ENCODE measurements around the gene FAM168B.

Gene FAM168B

DNA sequence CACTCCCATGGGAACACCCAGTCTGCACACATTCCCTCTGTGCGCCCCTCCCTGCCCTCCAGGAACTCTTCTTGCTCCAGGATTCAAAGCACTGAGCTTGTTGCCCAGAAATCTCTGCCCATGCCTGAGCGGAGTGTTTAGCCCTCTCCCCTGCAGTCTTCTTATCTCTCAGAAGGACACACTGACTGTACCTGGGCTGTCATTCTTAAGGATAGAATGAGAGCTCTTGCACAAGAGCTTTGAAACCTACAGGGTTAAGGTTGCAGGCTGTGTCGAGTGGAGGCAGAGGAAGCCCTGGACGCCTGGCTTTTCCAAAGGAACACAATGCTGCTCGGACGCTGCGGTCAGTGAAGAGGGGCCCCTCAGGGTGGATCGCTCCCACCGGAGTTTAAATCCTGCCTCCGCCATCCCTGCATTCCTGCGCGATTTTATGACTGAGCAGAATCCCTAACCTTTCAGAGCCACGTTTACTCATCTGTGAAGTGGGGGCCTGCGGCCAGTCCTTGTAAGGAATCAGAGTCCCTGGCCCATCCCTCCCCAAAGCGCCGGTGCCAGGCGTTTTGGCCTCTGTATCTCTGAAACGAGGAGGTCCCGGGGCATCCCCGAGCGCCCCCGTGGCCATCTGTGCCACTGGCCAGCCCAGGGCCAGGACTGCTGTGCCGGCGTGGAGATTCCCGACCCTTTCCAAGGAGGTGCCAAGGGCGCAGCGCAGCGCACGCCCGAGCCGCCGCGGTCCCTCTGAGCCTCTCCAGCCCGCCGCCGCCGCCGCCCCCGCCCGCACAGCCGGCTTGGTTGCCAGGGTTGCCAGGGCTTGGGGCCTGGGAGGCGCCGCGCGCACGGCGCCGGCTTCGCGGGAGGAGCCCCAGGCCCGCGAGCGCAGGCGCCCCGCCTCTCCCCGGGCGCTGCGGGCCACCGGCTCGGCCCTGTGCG, 58.9 kb downstream of the FAM168B start:
- H3K4me3 ChIP-seq (replicated peaks; ENCODE audit: low read depth, low read length): peak overlapping the region; percentile 23

DNA sequence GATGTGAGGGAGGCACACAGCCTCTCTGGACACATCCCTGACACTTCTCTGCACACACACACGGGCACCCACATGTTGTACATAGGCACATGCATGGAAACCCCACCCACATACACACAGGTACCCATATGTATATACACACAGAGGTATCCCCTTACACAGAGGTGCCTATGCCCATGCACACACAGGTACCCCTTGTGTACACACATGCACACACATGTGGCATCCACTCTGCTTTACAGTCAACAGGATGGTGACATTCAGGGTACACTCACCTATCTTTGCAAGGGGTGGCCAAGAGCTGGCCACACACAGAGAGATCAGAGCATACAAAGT, 59.5 kb downstream of the FAM168B start:
- TF ChIP-seq CTCF (IDR thresholded peaks at IDR 0.05; ENCODE audit: low read depth, low read length, missing control alignments): no peak
- no peak for DNase-seq (ENCODE audit: extremely low read depth, low read depth)
- H3K4me3 ChIP-seq (replicated peaks; ENCODE audit: low read depth, low read length): no peak overlapping the region

More for the DNA sequence above, 58.9 kb downstream of the FAM168B start:
- no peak for DNase-seq (ENCODE audit: extremely low read depth, low read depth)
- TF ChIP-seq CTCF (IDR thresholded peaks at IDR 0.05; ENCODE audit: low read depth, low read length, missing control alignments): no peak

DNA sequence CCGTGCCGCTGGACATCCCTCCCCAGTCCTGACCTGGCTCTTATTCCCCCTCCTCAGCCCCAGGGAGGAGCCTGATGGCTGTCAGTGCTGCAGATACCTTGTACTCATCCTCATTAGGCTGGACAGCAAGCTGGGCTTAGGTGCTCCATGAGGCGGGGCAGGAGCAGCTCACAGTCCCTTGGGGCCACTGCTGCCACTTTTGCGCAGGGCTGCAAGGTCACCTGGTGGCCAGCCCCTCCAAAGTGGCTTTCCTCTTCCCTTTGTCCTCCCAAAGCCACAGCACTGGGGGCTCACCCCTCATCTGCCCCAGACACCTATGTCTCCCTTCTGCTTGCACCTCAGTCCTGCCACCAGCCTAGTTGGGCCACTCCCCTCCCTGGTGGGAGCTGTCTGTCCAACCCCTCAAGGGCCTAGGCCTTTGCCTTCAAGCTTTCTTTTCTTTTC, 60.8 kb downstream of the FAM168B start:
- no peak for DNase-seq (ENCODE audit: extremely low read depth, low read depth)
- TF ChIP-seq CTCF (IDR thresholded peaks at IDR 0.05; ENCODE audit: low read depth, low read length, missing control alignments): no peak
- H3K4me3 ChIP-seq (replicated peaks; ENCODE audit: low read depth, low read length): no peak overlapping the region

GRCh38 chr2:131031875-131032274, 61.4 kb downstream of the FAM168B start:
- TF ChIP-seq CTCF (IDR thresholded peaks at IDR 0.05; ENCODE audit: low read depth, low read length, missing control alignments): no peak
- H3K4me3 ChIP-seq (replicated peaks; ENCODE audit: low read depth, low read length): no peak overlapping the region
- DNase-seq (ENCODE audit: extremely low read depth, low read depth): no peak

- DNase-seq (ENCODE audit: extremely low read depth, low read depth): no peak
- TF ChIP-seq CTCF (IDR thresholded peaks at IDR 0.05; ENCODE audit: low read depth, low read length, missing control alignments): no peak
- no peak overlapping the region for H3K4me3 ChIP-seq (replicated peaks; ENCODE audit: low read depth, low read length)
Observed at GRCh38 chr2:131031431-131031841, 61.8 kb downstream of the FAM168B start.

- no peak for DNase-seq (ENCODE audit: extremely low read depth, low read depth)
- H3K4me3 ChIP-seq (replicated peaks; ENCODE audit: low read depth, low read length): no peak overlapping the region
- no peak for TF ChIP-seq CTCF (IDR thresholded peaks at IDR 0.05; ENCODE audit: low read depth, low read length, missing control alignments)
Observed at GRCh38 chr2:131030478-131030971, 62.7 kb downstream of the FAM168B start.
